Inflammatory macrophage (primary cell): ENCODE results near the gene DRC1.
A peak's percentile ranks its signal among the peaks of the same experiment; 100 is the strongest.

Experiments
- DNase-seq, 2 donors: peaks; one replicate each; pipeline ENCODE4 v3.0.0-alpha.2; 2020 to 2022

DRC1 gene

DNA sequence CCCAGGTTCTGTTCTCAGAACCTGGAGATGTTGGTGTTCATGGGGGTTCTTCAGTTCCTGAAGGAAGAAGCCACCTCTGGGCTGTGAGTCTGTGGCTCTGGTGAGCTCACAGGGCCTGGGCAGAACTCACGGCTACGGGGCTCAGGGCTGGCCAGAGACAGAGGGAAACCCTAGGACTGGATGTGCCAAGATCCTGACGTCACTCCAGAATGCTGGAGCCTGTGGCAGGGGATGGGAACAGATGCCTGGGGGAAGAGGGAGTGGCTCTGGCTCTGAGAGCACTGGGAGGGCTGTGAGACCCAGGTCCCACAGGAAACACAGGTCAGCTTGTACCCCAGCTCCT lies 76.2 kb downstream of the DRC1 start, which contains the start of gene OTOF:
Gene OTOF, minus strand, starts transcription at position 214 of the 343 bp plus-strand sequence.
- no peak for DNase-seq

DNA sequence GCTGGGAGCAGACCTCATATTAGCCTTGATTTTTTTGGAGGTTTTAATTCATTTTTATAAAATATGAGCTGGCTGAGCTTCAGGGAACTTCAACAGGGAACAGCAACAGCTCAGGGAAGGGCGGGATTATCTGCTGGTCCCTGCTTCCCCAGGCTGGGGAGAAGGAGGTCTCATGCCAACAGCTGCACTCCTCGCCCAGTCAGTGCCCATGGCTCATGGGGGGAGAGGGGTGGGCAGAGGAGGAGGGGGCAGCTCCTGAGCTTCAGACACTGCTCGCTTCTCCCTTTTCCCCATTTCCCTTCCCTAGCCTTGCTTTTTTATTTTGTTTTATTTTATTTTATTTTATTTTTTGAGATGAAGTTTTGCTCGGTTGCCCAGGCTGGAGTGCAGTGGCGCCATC lies 76.6 kb downstream of the DRC1 start:
- no peak for DNase-seq

DNA sequence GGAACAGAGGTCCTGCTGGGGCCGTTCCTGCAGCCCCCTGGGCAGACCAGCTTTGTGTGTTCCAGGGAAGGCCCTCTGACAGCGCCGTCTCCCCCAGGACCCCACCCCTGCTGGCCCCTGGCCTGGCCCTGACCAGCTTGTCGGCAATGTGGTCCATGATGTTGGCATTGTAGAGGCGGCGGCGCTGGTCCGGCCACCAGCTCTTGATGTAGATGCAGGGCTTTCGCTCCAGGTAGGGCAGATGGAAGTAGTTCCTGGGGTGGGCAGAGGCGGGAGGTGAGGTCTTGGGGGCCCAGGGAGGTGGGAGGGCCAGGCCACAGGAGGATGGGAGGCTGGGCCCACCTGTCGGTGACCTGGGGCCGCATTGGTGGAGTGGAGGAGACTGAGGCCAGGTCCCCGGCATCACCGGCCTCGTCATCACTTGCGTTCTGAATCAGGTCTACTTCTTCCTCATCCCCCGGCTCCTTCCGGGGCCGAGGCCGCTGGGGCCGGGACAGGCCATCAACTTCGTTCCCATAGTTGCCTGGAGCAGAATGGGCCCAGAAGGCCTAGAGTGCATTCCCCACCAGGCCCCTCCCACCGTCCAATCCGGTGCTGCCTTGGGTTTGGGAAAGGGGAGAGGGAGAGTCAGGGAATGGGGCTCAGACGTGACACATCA lies 77.5 kb downstream of the DRC1 start:
- no peak for DNase-seq

DNA sequence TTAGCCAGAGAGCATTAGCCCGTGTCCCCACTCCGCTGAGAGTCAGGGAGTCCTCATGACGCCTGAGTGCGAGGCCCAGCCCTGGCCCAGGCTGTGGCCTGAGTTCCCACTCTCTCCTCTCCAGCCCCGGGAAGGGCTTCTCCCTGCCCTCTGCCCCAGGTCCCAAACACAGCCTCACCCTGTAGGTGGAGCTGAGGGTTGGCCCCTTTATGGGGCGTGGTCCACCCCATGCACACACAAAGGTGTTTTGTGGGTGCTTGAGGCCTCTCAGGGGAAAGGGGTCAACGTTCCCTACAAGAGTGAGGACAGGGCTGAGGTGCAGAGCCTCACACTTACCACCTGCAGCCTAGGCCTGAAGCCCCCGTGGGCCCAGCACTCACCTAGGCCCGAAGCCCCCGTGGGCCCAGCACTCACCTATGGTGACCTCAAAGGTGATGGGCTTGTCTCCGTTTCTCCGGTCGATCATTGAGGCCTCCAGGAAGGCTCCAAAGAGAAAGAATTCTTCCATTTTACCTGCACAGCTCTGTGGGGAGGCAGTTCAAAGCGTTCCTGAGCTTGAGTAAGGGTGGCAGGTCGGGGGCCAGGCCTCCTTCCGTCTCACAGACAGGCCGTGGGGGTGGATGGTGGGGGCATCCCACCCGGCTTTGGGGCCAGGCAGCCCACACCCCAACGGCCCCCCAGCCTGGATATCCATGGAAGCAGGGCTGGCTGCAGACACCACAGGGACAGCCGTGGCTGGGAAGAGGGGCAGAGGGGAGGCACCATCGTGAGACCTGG lies 78.3 kb downstream of the DRC1 start:
- DNase-seq, result no peak

DNA sequence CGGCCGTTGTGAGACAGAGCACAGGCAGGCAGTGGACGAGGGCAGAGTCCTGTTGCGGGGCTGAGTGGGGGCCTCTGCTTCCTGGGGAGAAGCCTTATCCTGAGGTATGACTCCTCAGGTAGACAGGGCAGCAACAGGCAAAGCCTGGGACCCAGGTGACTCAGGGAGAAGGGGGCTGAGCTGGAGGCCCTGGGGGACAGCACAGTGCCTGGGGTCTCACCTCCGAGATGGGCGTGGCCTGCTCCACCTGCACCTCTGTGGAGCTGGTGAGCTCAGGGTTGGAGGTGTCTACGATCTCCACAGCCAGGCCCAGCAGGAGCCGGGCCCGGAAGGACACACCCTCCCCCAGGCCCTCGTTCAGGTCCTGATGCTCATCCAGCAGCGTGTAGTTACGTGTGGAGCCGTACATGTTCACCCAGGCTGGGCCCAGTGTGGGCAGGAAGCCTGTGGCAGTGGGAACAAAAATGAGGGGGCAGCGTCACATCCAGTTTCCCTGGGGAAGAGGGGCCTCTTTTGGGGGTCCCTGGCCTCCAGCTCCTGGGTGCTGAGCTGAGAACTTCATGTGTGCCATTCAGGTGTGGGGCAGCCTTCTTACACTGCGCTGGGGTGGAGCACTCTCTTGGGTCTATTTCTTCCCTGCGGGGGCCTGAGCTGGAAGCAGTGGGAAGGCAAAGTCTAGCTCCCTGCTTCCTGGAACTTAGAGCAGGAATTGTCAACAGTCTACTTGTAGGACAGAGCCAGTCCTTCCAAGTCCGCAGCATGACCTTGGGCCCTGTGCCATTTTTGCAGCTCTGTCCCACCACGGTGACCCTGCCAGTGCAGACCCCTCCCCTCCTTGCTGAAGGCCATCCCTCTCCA lies 79.1 kb downstream of the DRC1 start:
- DNase-seq, result no peak

DNA sequence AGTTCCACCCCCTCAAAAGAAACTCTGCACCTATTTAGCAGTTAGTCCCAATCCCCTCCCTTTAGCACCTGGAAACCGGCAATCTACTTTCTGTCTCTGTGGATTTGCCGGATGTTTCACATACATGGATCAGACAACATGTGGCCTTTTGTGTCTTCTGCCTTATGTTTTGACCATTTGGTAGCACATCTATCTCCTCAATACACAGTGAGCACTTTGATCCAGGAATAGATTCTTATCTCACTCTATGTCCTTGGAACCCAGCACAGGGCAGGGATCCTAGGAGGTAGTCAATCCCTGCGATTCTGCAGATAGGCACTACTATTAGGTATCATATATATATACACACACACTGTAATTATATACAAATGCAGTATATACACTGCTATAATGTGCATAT lies 80.0 kb downstream of the DRC1 start:
- no peak for DNase-seq

DNA sequence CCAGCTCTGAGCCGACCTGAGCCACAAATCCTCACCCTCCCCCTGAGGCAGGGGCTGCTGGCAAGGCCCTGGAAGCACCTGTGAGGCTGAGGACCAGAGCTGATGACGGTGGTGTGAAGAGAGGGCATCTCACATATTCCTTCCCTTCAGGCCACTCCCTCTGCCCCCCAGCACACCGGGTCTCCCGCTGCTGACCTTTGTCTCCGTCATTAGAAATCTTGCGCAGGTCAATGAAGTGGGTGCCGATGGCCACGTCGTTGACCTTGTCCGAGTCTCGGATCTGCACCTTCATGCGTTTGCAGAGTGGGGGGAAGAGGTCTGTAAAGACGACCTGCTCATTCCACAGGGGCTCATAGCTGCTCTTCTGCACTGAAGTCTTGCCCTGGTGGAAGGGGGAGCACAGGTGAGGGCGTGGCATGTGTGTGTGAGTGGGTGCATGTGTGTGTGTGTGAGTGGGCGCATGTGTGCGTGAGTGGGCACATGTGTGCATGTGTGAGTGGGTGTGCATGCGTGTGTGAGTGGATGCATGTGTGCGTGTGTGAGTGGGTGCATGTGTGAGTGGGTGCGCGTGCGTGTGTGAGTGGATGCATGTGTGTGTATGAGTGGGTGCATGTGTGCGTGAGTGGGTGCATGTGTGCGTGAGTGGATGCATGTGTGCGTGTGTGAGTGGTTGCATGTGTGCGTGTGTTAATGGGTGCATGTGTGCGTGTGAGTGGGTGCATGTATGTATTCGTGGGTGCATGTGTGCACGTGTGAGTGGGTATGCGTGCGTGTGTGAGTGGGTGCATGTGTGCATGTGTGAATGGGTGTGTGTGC lies 80.7 kb downstream of the DRC1 start:
- no peak for DNase-seq

DNA sequence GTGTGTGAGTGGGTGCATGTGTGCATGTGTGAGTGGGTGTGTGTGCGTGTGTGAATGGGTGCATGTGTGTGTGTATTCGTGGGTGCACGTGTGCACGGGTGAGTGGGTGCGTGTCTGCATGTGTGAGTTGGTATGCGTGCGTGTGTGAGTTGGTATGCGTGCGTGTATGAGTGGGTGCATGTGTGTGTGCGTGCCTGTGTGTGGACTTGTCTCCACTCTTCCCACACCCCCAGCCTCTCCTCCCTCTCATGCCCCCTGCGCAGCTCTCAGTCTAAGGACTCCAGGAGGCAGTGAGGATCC lies 81.3 kb downstream of the DRC1 start:
- DNase-seq, result no peak

DNA sequence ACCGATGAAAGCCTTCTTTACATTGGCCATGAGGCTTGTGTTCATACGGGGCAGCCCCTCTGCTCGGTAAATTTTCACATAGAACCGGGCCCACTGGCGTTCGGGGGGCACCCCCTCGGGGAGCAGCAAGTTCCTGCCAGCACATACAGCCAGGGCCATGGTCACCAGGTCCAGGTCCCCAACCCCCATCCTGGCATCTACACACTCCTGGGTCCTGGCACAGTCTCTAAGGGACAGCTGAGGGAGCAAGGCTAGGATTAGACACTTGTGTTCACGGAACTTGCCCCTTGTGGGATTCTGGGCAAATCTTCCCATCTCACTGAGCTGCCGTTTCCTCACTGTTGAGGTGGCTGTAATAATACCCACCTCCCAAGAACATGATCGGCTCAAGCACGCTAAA lies 81.8 kb downstream of the DRC1 start:
- no peak for DNase-seq

DNA sequence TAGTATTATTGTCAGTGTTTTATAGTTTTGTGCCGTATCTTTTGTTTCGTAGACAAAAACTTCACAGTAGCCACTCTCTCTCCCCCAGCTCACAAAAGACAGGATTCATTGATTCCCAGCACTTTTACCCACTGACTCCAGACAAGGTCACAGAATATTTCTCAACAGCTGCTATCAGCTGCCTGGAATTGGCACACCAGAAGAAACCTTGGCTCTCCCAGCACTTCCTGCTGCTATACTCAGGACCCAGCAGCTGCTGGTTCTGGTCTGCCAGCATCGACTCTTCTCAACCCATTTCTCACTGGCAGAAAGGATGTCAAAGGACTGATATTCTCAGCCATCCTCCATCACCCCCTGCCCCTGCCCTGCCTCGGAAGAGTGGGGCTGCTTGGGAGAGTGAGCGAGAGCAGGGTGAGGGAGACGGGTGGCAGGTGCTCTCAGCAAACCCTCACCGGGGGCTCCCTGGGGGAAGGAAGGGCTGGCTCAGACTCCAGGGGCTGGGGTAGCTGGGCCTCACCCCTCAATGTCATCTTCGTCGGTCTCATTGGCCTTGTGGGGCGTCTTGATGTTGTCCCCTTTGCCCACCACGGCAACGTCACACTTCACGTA lies 82.3 kb downstream of the DRC1 start:
- DNase-seq, result peak; percentile 3 to 24

DNA sequence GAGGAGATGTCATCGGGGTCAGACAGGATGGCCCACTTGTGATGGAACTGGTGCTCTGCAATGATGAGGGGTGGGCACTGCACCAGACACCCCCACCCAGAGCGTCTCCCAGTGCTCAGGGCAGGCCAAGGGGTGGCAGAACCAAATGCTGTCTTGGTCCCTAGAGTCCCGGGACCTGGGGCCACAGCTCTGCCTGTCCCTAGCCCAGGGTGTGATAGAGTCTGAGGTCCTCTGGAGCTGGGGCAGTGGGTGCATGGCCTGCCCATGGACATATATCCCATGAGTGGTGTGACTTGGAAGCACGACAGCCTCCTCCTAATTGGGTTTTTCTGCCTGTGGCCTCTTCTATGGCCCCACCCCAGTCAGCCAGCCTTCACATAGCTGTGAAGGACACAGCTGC lies 82.9 kb downstream of the DRC1 start:
- DNase-seq, result no peak

DNA sequence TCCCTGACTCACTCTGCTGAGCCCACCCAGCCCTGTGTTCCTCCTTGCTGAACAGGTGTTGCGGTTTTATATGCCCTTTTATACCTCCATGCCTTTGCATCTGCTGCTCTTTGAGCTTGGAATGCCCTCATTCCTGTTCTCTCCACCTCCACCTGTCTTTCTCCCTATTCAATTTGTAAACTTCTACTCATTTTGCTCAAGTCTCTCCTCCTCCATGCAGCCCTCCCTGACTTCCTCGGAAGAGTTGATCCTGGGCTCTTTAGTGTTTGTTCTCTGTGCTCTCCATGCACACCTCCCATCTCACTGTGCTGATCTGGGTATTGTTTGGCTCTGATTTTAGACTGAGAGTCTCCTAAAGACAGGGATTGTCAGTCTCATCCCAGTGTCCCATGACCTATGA lies 83.4 kb downstream of the DRC1 start:
- no peak for DNase-seq

DNA sequence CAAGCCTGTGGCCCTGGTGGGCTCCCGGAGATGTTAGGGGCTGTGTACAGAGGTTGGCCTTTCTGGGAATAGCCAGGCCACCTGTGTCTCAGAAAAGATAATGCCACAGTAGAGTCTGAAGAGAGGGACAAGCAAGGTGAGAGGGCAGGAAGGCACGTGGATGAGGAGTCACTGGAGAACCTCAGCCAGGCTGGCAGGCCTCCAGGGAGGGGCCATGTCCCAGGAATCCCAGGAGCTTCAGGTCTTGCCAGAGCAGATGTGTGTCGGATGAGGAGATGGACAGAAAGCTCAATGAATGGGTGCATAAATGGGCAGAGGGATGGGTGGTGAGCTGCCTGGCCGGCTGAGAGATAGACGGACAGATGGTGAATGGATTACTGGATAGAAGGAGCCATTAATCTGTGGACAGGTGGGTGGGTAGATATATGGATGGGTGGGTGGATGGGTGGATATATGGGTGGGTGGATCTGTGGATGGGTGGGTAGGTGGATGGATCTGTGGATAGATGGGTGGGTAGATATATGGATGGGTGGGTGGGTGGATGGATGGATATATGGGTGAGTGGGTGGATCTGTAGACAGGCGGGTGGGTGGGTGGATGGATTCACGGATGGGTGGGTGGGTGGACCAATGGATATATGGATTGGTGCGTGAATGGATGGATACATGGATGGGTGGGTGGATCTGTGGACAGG lies 84.2 kb downstream of the DRC1 start:
- DNase-seq, result no peak

DNA sequence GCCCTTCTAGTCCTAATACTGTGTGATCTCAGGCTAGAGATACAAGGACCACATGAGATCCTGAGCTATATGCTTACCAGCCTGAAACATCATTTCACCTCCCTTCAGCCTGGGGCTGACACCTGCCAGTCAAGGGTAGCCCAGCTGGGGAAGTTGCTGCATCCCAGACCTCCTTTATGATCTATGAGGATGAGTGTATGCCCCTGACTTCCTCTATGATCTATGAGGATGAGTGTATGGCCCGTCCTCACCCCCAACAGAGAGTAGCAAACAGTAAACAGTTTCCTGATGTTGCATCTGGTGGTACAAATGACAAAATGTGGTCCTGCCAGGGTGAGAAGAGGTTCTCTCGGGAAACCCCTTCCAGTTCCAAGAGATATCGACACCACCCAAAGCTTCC lies 85.1 kb downstream of the DRC1 start:
- no peak for DNase-seq

DNA sequence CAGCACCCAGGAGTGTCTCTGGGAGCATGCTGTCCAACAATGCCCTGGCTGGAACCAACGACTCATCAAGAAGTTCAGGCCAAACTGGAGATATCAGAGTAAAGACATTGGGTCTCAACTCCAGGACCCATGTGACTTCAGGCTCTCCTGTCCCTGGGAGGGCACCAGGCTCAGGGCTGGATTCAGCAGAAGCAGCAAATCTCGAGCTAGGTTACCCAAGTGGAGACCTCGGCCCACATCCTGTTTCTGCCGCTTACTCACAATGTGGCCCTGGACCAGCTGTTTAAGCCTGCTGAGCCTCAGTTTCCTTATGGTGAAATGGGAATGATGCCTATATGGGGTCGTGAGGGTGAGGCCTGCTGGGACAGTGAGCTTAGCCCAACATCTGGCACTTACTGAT lies 85.5 kb downstream of the DRC1 start:
- DNase-seq, result no peak

DNA sequence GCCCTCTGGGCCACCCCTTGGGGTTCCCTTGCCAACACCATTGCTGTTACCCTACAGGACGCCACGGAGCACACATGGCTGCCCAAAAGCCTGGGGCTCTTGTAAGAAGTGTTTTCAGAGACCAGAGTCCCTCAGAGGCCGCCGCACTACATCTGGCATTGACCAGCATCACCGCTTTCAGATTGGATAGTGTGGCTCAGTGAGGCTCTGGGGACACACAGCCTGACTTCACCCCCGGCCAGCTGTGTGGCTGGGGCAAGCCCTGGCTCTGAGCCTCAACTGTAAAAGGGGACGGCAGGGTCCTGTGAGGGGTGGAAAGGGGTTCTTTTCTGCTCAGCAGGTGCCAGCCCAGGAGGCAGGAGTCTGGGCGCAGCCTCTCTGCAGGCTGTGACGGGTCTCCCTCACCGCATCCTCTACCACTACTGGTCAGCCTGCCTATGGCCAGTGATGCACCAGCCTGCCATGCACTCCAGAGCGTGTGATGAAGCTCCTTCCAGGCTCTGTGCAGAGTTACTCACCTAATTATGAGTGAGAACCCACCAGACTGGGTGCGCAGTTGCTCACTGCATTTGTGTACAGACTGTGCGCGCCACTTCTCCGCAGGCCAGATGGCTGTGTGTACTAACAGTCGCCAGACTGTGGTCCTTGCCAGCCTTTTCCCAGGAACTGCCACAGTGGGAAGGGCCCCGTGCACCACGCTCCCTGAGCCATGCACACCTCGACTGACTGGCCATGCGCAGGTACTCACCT lies 86.9 kb downstream of the DRC1 start:
- no peak for DNase-seq

DNA sequence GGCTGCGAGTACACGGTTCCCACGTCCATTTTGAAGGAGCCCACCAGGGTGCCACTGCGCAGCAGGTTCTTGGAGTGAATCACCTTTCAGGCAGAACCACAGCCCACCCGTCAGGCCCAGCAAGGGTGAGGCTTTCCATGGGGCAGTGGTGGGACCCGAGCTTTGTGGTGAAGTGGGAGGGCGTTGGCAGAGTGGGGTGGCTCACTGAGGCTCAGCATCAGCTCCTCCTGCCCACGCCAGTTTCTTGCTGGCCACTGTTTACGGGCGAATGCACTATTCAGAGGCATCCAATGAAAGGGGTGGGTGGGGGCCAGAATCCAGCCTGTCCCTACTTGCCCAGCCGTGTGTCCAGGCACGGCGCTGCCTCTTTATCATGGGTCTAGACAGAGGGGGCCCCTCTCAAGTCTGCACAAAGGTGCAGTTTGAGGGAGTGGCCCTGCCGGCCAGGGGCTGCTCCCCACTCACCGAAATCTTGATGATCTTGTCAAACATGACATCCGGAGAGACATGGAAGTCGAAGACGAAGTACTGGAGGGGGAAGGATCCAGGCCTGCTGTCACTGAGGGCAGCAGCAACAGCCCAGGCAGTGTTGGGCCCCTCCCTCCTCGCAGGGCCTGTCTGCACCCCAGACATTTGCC lies 87.6 kb downstream of the DRC1 start:
- no peak for DNase-seq

DNA sequence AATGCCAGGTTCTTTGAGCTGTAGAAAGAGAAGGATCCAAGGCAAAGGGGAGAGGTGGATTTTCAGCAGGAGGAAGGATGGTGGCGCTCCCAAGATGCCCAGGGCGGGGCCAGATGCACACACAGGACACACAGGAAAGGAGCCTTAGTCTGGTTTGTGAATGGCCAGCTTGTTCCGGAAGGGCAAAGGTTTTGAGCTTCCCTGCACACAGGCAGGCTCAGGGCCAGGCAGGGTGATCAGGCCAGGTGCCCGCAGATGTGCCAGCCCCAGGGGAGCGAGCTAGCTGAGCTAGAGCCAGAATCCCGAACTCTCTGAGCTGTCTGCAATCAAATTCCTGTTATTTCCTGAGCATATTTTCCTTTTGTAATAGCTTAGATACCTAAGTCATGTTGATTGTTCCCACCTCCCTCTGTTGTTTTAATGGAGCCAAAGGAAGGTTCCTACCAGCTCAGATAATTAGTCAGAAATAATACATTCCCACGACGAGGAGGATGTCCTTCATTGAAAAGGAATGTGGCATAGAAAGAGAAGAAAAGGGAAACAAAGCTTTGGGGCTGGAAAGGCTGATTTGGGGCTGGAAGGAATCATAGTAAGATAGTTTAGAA lies 89.9 kb downstream of the DRC1 start:
- no peak for DNase-seq

DNA sequence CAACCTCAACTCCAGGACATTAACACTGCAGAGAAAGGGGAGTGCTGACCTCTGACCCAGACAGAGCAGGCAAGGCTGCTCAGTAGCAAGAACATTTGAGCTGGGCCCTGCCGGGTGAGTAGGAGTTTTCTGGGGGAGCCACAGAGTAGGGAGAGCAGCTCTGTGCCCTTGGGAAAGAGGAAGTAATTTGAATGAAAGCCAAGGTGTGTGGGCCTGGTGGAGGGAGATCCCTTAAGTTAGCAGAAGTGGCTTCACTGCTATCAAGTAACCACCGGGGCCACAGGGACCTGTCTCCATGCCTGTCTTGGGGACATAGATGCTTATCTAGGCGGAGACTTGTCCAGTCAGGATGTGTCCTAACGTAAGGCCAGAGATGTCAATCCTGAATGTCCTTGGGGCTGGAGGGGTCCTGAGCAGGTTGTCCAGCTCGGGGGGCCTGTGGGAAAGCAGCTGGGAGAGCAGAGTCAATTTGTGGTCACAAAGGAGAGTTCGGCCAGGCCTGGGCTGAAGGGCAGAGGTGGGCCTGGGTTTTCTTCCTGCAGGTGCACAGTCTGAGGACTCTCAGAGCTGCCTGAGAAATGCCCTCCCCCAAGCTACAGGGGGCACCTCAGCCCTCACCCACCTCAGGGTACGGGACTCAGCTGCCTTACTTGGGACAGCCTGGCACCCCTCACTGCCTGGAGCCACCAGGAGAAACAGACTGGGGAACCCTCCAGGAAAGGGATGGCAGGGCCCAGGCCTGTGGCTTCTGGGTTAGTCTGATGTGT lies 91.2 kb downstream of the DRC1 start:
- peak; percentile 19 to 45 for DNase-seq
